H1 (cell line): ENCODE results near the gene SEPTIN7. TPM values are rescaled to one million over a fixed set of nuclear protein-coding genes. Genes with fewer than 3 reads are reported as not detected.

Experiments used
- CEBPB ChIP-seq: IDR thresholded peaks from 2 replicates; pipeline ENCODE4 v1.6.1; 2012; ENCODE audit warnings: low read depth, low read length
- CHD2 ChIP-seq: IDR thresholded peaks from 2 replicates; pipeline ENCODE4 v1.6.1; 2012; ENCODE audit warnings: low read length, improper control_type of control experiment
- CHD7 ChIP-seq: fragments of 300-600 bp; sonication (generic); IDR thresholded peaks from 2 replicates; pipeline ENCODE4 v1.7.1; 2012; ENCODE audit warnings: low read length, moderate library complexity, mild to moderate bottlenecking, inconsistent platforms; ENCODE audit not compliant: insufficient replicate concordance
- RAD21 ChIP-seq, 2 experiments: IDR thresholded peaks in 1 of 2; conservative IDR thresholded peaks in 1 of 2; 2 replicates each; pipeline ENCODE4 v1.6.1; 2011; ENCODE audit warnings: low read depth in 2 of 2, low read length in 2 of 2, improper control_type of control experiment in 1 of 2, inconsistent platforms in 1 of 2, mild to moderate bottlenecking in 1 of 2, moderate library complexity in 1 of 2
- polyA plus RNA-seq, 7 experiments: library from polyadenylated mRNA; depleted of rRNA in 3 of 7; stranded (reverse) in 5 of 7; unstranded in 2 of 7; fragments of >200 nt in 5 of 7; fragments of 200-250 nt in 2 of 7; gene quantifications; 1 replicate in 5 of 7; 2 replicates in 1 of 7; 4 replicates in 1 of 7; pipeline versions ENCODE4 v1.2.1 to v1.2.3, GENCODE V29; 2011 to 2013; ENCODE audit warnings: missing spikeins in 2 of 7, mixed read lengths in 2 of 7
- total RNA-seq: library from RNA; stranded (reverse); fragmentation: NEBNext Ultra II Directional; extraction: Animal tissue kit (Norgen Biotek cat#: 25700); gene quantifications from 2 replicates; pipeline ENCODE4 v1.2.1, GENCODE V29; 2021
- TF ChIP-seq, protein P1 (sequence below): IDR thresholded peaks from 2 replicates; pipeline ENCODE4 v1.6.1; 2012; ENCODE audit warnings: inconsistent platforms

SEPTIN7 gene
- total and polyA plus RNA-seq, 2 of the 8 experiments (the other 6 are each of a cell fraction or from before 2014, with no cell fraction given), result 85.3 to 183 TPM

- TF ChIP-seq CHD7, result no peak
- TF ChIP-seq CHD2, result no peak
- TF ChIP-seq, protein P1, sequence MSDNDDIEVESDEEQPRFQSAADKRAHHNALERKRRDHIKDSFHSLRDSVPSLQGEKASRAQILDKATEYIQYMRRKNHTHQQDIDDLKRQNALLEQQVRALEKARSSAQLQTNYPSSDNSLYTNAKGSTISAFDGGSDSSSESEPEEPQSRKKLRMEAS, result no peak
- TF ChIP-seq CEBPB, result no peak
- TF ChIP-seq RAD21 (IDR thresholded peaks at IDR 0.05 in 1 of 2, conservative IDR thresholded peaks at IDR 0.05 in 1 of 2; ENCODE audit: low read depth in 2 of 2, low read length in 2 of 2), result no peak
- TF ChIP-seq, all 59 proteins: peak for 0
Observed at GRCh38 chr7:35831208-35831607, 30.4 kb downstream of the SEPTIN7 start (continued).
